Activated effector memory CD4-positive, alpha-beta T cell treated with anti-CD3 and anti-CD28 coated beads, Interleukin-2, amount 50 U/mL, for 16 hours (primary cell): ENCODE data around the gene CELSR2.

ENCODE experiments used
- DNase-seq: peaks from one replicate; pipeline ENCODE4 v3.0.0-alpha.2; 2020

Gene CELSR2

DNA sequence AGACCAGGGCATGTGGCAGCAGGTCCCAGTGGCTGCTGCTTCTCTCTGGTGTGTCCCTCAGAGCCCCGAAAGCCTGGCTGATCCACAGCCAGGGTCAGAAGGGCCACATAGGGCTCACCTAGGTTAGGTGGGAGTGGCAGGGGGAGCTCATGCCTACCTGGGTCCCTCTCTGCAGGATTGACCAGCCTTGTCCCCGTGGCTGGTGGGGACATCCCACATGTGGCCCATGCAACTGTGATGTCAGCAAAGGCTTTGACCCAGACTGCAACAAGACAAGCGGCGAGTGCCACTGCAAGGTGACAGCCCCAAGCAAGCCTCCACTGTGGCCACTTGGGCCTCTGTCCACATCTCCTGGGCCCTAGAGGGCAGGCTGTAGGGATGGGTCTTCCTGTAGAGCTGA lies 15.7 kb downstream of the CELSR2 start:
- no peak for DNase-seq

DNA sequence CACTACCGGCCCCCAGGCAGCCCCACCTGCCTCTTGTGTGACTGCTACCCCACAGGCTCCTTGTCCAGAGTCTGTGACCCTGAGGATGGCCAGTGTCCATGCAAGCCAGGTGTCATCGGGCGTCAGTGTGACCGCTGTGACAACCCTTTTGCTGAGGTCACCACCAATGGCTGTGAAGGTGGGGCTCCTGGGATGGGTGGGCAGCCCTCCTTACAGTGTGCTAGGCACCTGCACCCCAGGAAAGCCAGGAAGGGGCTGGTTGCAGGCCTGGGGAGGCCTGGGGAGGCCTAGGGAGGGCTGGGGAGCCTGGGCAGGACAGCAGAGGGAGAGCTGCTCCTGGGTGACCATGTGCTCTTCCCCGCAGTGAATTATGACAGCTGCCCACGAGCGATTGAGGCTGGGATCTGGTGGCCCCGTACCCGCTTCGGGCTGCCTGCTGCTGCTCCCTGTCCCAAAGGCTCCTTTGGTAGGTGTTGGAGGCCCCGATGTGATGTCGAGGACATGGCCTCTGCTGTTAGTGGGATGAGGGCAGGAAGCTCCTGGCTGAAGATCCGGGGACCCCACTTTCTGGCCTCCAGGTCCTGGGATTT lies 16.5 kb downstream of the CELSR2 start:
- no peak for DNase-seq

DNA sequence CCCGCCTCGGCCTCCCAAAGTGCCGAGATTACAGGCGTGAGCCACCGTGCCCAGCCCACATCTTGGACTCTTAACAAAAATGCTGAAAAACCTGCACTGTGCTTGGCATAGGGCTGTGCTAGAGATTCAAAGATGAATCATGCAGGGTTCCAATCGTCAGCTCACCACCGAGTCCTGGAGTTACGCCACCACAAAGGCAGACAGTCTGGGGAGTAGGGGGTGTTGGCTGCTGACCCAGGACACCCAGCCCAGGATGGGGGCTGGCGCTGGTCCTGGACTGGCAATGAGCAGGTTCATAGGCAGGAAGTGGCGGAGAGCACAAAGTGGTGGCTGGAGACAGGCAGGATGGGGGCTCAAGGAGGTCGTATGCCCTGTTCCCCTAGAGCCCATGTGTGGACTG lies 17.6 kb downstream of the CELSR2 start:
- DNase-seq: no peak

DNA sequence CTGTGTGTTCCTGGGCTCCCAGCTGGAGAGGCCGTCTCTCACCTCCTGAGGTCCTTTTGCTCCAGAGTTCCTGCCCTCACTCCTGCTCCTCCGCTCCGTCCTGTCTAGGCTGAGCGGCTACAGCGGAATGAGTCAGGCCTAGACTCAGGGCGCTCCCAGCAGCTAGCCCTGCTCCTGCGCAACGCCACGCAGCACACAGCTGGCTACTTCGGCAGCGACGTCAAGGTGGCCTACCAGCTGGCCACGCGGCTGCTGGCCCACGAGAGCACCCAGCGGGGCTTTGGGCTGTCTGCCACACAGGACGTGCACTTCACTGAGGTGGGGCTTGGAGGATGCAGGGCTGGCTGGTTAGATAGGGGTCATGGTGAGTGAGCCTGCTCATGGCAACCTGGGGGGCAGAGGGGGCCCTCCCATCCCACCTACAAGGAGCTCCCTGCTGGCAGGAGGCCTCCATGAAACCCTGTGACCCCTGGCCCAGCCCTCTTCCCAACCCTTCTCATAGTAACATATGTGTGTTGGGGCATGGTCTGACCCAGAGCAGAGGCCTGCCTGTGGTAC lies 18.5 kb downstream of the CELSR2 start:
- no peak for DNase-seq

DNA sequence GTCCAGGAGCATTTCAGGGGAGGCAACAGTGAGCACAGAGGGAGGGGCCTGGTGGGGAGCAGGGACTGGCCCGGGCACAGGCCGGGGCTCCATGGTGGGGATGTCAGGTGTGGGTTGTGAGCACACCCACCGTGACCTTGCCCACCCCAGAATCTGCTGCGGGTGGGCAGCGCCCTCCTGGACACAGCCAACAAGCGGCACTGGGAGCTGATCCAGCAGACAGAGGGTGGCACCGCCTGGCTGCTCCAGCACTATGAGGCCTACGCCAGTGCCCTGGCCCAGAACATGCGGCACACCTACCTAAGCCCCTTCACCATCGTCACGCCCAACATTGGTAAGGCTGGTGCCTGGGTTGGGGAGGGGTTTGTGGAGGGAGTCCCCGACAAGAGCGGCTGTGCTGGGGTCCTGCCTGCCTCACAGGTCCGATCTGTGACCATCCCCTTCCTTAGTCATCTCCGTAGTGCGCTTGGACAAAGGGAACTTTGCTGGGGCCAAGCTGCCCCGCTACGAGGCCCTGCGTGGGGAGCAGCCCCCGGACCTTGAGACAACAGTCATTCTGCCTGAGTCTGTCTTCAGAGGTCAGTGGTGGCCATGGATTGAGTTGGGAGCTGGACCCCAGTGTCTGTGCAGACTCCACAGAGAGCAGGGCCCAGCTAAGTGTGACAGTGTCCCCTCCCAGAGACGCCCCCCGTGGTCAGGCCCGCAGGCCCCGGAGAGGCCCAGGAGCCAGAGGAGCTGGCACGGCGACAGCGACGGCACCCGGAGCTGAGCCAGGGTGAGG lies 19.3 kb downstream of the CELSR2 start:
- DNase-seq: no peak

DNA sequence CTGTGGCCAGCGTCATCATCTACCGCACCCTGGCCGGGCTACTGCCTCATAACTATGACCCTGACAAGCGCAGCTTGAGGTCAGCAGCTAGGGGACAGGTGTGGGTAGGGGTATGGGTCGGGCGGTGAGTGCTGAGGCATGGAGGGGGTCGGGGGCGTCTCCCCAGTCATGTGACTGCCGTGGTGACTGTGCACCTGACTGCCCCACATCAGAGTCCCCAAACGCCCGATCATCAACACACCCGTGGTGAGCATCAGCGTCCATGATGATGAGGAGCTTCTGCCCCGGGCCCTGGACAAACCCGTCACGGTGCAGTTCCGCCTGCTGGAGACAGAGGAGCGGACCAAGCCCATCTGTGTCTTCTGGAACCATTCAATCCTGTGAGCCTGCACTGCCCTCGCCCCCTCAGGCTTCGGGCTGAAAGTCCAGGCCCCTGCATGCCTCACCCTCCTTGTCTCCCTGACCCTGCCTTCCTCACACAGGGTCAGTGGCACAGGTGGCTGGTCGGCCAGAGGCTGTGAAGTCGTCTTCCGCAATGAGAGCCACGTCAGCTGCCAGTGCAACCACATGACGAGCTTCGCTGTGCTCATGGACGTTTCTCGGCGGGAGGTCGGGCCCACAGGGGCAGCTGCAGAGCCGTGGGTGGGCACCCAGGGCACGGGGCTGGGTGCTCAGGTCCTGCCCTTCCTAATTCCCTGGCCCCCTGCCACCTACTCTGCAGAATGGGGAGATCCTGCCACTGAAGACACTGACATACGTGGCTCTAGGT lies 20.1 kb downstream of the CELSR2 start:
- DNase-seq: no peak

DNA sequence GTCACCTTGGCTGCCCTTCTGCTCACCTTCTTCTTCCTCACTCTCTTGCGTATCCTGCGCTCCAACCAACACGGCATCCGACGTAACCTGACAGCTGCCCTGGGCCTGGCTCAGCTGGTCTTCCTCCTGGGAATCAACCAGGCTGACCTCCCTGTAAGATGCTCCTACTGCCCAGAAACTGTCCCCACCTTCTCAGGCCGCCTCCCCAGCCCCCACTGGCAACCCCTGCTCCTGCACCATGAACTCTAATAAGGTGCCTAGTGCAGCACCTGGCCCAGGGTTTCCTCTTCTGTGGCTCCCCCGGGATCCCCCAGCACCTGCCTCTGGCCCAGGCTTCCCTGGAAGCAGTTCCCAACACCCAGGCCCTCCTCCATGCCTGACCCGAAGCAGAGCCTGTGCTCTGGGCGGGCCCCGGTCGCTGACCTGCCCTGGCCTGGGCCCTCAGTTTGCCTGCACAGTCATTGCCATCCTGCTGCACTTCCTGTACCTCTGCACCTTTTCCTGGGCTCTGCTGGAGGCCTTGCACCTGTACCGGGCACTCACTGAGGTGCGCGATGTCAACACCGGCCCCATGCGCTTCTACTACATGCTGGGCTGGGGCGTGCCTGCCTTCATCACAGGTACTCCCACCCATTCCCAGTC lies 20.8 kb downstream of the CELSR2 start:
- DNase-seq: no peak

DNA sequence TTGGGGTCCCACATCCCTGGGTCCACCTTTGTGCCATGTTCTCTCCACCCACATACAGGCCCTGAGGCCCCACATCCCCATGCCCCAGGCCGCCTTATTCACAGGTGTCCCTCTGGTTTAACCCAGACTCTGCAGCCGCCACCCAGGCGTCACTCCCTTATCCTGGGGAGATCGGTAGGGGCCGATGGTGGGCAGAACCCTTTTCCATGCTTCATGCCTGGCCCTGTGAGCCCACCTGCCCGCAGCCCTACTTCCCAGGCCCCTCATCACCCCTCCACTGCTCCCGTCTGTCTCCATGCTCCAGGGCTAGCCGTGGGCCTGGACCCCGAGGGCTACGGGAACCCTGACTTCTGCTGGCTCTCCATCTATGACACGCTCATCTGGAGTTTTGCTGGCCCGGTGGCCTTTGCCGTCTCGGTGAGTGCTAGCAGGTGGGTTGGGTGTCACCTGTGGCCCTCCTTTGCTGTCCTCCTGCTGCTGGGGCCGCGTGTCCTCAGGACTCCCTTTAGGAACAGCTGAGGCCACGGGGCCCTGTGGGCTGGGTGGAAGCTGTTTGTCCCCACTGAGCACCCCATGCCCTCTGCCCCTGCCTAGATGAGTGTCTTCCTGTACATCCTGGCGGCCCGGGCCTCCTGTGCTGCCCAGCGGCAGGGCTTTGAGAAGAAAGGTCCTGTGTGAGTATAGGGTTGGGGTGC lies 21.4 kb downstream of the CELSR2 start:
- no peak for DNase-seq

DNA sequence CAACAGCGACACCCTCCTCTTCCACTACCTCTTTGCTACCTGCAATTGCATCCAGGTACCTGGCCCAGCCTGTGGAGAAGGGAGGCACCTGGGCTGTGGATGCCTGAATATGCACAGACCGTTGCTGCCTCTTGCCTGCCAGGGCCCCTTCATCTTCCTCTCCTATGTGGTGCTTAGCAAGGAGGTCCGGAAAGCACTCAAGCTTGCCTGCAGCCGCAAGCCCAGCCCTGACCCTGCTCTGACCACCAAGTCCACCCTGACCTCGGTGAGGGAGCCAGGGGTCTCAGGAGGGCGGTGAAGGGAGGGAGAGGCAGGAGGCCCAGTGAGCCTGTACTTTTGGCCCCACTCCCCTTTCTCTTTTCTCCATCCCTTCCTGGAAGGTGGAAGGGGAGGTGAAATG lies 22.1 kb downstream of the CELSR2 start:
- DNase-seq: no peak

DNA sequence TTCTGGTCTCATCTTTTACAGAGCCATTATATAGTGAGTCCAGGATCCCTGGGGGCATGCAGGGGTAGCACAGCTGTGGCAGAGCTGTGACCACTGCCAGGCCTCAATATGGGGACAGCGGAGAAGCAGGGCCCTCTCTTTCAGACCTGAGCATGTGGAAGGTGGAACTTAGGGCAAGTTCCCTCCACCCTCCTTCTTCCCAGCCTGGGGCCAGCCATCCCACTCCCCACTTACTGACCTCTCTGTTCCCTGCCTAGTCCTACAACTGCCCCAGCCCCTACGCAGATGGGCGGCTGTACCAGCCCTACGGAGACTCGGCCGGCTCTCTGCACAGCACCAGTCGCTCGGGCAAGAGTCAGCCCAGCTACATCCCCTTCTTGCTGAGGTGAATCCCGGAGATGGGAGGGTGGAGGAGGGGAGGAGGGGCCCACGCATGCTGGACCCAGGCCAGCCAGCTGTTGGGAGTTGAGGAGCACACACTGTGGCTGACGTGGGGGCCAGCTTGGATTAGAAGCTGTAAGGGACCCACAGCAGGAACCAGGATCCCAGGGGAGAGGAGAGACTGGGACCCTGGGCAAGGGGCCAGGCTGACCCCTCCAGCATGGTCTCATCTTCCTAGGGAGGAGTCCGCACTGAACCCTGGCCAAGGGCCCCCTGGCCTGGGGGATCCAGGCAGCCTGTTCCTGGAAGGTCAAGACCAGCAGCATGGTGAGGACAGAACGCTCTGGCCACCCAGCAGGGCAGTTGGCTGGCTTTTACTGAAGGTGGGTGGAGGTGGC lies 22.9 kb downstream of the CELSR2 start:
- DNase-seq: no peak

DNA sequence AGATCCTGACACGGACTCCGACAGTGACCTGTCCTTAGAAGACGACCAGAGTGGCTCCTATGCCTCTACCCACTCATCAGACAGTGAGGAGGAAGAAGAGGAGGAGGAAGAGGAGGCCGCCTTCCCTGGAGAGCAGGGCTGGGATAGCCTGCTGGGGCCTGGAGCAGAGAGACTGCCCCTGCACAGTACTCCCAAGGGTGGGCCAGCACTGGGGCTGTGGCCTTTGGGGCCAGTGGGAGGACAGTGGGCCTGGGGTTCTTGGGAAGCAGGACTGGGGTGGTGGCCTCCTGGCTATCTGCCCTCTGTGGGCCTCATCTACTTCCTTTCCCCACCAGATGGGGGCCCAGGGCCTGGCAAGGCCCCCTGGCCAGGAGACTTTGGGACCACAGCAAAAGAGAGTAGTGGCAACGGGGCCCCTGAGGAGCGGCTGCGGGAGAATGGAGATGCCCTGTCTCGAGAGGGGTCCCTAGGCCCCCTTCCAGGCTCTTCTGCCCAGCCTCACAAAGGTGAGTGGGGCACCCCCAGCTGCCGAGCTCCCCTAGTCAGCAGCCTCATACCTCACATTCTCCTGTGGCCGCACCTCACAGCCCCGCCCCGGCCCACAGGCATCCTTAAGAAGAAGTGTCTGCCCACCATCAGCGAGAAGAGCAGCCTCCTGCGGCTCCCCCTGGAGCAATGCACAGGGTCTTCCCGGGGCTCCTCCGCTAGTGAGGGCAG lies 23.6 kb downstream of the CELSR2 start:
- peak; percentile 46 for DNase-seq

DNA sequence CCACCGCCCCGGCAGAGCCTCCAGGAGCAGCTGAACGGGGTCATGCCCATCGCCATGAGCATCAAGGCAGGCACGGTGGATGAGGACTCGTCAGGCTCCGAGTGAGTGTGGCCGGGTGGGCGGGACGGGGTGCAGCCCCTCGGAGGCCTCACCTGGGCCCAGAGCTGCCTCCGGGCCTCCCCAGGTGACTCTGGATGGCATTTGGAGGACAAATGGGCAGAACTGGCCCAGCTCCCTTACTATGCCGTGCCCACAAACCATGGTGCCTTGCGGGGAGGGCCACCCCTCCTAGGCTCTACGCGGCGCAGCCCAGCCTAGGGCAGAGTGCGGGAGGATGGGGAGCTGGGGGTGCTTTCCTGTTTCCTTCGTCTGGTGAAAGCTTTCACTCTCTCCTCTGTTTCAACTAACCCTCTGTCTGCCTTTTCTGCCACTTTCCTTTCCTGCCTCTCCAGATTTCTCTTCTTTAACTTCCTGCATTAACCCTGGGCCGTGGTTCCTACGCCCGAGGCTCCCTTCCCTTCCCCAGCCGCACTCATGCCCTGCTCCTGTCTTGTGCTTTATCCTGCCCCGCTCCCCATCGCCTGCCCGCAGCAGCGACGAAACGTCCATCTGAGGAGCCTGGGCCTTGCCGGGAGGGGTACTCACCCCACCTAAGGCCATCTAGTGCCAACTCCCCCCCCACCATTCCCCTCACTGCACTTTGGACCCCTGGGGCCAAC lies 24.4 kb downstream of the CELSR2 start:
- peak; percentile 41 for DNase-seq

DNA sequence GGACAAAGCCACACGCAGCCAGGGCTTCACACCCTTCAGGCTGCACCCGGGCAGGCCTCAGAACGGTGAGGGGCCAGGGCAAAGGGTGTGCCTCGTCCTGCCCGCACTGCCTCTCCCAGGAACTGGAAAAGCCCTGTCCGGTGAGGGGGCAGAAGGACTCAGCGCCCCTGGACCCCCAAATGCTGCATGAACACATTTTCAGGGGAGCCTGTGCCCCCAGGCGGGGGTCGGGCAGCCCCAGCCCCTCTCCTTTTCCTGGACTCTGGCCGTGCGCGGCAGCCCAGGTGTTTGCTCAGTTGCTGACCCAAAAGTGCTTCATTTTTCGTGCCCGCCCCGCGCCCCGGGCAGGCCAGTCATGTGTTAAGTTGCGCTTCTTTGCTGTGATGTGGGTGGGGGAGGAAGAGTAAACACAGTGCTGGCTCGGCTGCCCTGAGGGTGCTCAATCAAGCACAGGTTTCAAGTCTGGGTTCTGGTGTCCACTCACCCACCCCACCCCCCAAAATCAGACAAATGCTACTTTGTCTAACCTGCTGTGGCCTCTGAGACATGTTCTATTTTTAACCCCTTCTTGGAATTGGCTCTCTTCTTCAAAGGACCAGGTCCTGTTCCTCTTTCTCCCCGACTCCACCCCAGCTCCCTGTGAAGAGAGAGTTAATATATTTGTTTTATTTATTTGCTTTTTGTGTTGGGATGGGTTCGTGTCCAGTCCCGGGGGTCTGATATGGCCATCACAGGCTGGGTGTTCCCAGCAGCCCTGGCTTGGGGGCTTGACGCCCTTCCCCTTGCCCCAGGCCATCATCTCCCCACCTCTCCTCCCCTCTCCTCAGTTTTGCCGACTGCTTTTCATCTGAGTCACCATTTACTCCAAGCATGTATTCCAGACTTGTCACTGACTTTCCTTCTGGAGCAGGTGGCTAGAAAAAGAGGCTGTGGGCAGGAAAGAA lies 25.5 kb downstream of the CELSR2 start:
- peak; percentile 46 for DNase-seq

DNA sequence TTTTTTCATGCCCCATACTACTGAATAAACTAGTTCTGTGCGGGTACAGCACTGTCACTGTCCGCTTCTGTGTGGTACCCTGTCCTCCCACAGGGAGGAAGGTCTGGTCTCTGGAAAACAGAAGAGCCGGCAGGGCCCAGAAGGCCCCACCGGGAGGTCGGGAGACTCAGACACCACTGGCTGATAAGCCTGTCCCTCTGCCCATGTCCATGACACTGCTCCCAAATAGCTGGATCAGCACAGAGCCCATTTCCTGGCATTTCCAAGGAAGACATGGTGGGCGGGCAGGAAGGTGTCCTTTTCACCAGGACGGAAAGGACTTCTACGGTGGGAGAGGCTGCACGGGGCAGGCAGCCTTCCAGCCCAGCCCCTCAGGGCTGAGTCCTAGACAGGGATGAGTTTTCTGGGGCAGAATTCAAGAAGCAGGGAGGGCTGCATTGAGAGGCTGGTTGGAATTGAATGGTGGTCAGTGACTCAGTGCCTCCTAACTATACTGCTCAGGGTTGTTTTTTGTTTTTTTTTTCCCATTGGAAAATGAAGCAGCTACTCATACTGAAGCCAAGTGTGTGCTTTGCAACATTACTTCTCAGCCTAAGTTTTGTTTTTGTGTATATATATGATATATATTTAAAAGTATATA lies 26.5 kb downstream of the CELSR2 start:
- DNase-seq: peak; percentile 51

DNA sequence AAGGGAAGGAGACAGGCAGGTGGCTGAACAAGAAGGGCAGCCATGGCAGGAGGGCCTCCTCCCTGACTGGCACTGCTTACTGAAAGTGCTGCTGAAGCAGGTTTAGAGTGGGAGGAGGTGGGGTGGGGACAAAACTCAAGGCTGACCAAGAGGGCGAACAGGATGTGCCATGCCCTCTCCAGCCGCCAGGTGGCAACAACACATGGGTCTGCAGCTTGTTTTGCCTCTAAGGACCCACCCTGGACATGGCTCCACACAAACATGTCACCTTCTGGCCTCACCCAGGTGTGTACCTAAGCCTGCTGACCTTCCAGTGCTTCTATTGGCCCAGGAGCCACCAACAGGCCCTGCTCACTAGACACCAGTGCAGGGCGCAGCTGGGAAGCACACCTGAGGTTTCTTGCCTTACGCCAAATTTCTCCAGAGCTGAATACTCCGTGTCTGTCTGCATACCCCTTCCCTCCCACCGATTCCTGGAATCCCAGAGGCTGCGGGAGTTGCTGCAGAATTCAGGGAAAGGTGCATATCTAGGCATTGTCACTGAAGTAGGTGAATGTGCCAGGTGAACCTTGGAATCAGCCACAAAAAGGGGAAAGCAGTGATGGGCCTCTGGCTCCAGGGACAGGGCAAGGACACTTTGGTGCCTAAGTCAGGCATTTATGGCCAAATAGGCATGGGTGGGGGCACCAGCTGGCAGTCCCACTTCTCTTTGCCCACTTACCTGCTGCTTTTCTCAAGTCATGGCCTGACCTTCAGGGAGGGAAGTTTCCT lies 28.3 kb downstream of the CELSR2 start:
- DNase-seq: peak; percentile 87

DNA sequence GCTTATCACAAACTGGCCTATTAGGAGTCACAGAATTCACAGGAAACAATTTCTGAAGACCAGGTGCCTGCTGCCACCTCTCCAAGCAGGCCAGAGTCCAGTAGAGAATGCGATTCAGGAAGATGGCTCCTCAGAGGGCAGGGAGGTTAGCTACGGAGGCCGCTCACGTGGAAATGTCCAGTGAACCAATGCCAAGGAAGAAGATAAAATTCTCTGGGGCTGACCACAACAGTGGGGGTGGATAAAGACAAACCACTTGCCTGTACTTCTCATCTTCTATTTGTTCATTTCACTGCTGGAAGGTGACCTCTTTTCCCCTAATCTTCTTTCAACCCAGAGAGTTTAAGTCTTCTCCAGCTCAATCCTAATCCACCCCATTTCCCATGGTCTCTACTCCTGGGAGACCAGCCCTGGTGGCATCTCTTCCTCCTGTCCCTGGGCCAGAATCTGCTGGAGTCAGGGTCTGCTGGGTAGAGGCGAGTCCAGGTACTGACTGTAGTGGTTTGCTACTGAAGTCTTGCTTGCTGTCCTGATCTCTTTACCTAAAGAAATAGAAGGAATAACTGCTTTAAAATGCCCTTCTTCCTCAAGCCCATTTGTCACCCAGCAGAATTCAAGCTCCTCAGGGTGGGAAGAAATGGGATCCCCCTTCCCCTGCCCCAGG lies 30.4 kb downstream of the CELSR2 start:
- no peak for DNase-seq

DNA sequence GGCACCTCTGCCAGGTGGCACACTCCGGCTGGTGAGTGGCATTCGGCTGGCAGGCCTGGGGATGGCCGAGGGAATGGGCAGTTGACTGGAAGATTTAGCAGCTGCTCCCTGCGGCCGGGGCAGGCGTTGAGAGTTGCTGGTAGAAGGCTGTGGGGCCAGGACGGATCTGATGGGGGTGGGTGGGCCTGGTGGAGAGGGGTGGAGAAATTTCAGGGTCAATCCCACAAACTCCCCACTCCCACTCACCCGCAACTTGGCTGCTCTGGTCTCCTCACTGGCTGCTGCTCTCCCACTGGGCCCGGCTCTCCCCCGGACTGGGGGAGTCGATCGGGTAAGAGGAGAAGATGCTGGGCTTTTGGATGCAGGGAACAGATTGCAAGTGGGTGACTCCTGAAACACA lies 31.5 kb downstream of the CELSR2 start:
- no peak for DNase-seq
